NCI-H2196 (cell line): Measurements from ENCODE around the gene PRKACB.
"Not testable (repeated sequence)": the region's sequence is repeated elsewhere in the genome, so short reads cannot be mapped to it uniquely, and the experiment has no call there.

Source experiments
- DNase-seq: peaks from one replicate; lab custom pipeline; 2025; ENCODE audit not compliant: unreplicated experiment; lab: John Stamatoyannopoulos, UW

Gene PRKACB

DNA sequence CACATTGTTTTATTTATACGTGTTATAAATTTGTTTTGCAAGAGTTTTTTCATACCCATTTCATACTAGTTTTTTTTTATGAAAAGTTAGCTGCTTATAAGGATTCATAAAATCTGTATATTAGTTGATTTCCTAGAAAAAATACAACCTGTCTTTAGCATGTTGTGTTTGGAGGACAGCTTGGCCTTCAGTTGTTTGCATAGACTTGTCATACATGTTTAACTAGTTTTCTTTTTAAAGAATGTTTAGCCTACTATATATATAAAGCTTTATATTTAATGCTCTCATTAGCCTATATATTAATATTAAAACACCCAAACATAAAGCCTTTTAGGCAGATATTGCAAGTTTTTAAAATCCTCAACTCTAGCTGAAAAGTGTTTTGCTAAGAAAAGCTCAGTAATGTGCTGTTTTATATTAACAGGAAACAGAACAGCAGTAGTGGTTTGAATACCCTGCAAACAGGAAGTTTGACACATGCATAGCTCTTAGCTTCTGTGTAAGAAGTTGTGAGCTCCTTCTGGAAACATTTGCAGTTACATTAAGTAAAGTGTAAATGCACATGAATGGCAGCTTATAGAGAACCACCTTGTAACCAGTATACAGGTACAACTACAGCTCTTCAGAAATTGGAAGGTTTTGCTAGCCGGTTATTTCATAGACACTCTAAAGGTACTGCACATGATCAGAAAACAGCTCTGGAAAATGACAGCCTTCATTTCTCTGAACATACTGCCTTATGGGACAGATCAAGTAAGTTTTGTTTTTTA is at the start of gene PRKACB:
TSS of gene PRKACB (plus strand) at position 476 of the 770 bp plus-strand sequence. CDS start at position 567, 91 bp downstream.
- DNase-seq, result no peak

DNA sequence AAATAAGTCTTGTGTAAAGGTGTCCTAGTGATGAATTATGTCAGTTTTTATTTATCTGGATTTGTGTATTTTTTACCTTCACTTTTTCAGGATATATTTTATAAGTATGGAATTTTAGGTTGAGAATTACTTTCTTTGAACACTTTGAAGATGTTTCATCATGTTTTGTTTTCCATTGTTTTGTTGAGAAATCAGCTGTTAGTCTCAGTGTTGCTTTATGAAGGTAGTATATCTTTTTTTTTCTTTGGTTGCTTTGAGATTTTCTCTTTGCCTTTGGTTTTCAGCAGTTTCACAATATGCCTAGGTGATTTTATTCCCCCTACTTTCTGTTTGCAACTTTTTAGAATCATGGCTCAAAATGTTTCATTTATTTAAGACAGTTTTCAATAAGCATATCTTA is 48.8 kb upstream of the PRKACB start:
- DNase-seq, result no peak

DNA sequence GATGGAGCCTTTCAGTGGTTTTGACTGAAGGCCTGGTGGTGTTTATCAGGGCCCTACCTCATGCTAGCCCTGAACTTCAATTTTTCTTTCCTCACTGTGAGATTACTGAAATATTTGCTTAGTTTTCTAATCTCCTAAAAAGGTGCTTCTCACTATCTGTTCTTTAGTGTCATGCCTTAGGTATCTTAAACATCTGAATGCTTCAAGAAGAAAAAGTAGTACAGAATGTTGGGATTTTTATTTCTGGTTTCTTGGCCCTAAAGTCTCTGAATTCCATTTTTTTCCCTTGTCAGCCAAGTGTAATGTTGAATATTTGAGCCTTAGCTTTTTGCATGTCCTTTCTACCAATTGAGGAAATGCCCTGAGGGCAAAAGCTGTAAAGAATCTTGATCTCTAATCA is 47.9 kb upstream of the PRKACB start:
- no peak for DNase-seq

DNA sequence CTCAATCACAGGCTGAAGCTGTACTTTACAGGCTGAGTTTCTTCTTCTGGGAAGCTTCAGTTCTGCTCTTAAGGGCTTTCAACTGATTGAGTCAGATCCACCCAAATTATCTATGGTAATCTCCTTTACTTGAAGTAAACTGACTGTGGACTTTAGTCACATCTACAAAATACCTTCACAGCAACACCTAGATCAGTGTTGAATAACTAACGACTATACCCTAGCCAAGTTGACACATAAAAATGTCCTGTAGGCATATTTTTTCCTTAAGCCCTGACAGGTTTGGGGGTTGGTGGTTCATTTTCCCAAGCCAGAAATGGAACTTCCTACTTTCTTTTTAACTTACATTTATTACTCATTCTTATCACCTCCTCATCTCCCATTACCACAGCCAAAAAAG is 42.9 kb upstream of the PRKACB start:
- no peak for DNase-seq

DNA sequence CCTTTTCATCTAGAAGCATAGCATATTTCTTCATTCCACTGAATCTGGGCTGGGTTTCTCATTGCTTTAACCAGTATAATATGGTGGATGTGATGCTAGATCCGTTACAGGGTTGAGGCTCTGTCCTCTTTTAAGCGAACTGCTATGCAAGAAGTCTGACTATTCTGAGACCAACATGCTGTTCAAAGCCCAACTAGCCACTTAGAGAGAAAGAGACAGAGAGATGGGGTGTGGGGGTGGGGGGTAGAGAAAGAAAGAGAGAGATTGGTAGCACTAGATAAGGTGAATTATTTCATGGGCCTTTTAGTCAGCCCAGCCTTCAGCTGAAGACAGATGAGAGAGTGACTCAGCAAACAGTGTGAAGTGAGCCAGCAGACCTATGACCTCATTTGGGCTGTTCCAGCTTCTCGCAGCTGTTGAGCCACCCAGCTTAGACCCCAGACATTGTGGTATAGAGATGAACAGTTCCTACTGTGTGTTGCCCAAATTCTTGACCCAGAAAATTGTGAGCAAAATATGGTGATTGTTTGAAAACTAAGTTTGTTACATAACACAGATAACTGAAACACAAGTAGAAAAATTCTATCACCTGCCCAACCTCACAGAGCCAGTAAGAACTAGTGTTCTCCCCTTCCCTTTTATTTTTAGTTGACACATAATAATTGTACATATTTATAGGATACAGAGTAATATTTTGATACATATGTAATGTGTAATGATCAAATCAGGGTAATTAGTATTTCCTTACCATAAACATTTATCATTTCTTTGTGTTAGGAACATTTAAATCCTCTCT is 40.7 kb upstream of the PRKACB start:
- peak; percentile 54 for DNase-seq

DNA sequence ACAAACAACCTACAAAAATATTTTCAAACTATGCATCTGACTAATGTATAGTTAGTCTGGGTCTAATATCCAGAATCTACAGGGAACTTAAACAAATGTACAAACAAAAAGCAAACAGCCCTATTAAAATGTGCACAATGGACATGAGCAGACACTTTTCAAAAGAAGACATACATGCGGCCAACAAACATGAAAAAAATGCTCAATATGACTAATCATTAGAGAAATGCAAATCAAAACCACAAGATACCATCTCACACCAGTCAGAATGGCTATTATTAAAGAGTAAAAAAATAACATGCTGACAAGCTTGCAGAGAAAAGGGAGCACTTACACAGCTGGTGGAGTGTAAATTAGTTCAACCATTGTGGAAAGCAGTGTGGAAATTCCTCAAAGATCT is 36.5 kb upstream of the PRKACB start:
- DNase-seq, result not testable (repeated sequence)

DNA sequence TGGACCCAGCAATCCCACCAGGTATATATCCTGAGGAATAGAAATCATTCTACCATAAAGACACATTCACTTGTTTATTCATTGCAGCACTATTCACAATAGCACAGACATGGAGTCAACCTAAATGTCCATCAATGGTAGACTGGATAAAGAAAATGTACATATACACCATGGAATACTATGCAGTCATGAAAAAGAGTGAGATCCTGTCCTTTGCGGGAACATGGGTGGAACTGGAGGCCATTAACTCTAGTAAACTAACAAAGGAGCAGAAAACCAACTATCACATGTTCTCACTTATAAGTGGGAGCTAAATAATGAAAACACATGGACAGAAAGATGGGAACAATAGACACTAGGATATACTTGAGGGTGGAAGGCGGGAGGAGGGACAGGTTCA is 36.1 kb upstream of the PRKACB start:
- DNase-seq, result no peak

DNA sequence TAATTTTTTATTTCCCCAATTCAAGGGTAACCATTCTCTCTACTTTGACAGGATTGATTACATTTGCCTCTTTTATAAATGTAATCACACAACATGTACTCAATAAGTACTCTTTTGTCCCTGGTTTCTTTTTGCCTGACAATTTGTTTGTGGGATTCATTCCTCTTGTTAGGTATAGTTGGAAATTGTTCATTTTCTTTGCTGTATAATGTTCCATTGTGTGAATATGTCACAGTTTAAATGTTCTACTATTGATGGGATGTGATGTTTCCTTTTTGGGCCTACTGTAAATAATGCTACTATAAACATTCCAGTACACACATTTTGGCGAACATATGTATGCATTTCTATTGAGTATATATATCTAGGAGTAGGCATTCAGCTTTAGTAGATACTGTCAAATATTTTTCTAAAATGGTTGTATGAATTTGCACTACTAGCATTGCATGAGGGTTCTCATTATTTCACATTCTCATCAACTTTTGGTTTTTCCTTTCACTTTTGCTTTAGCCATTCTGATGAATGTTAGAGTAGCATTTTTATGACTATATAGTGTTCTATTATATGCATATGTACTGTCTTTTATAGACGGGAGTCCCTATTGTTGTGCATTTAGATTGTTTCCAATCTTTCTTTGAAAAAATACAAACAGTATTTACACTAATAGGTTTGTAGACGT is 35.0 kb upstream of the PRKACB start:
- DNase-seq, result no peak

DNA sequence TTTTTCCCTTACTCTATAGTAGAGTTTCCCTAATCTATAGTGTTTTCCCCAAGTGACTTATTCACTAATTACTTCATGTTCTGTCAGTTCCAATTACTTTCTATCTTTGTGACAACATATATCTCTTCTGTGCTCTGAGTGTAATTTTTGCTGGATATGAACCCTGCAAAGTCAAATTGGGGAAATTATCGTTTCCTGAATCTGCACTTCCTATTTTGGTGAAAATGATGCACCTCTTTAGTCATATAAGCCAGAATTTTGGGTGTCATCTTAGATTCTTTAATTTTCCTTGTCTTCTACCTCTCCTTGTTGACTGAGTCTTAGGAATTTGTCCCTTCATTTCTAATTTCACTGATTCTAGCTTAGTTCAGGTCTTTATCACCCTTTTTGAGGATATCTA is 33.4 kb upstream of the PRKACB start:
- DNase-seq, result no peak

DNA sequence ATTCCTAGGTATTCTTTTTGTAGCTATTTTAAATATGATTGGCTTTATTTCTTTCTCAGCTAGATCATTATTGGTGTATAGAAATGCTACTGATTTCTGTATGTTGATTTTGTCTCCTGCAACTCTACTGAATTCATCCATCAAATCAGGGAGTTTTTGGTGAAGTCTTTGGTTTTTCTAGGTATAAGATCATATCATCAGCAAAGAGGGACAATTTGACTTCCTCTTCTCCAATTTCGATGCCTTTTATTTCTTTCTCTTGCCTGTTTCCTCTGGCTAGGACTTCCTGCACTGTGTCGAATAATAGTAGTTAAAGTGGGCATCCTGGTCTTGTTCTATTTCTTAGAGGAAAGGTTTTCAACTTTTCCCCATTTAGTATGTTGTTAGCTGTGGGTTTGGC is 27.5 kb upstream of the PRKACB start:
- DNase-seq, result no peak

DNA sequence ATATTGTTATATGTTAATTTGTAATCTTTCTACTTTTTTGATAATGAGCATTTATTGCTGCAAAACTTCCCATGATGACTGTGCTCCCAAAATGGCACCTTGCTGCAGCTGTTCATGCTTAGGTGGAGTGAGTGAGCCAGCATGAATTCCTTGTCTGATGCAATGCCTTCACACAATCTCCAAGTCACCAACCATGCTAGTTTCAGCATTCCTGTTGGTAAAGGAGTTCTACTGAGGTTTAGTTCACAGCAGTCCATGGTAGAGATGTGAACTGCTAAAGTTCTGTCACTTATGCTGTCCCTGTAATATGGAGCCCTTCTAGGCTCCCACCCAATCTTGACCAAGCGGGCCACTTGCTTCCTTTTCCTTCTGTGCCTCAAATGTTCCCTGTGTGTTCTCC is 26.2 kb upstream of the PRKACB start:
- DNase-seq, result no peak

DNA sequence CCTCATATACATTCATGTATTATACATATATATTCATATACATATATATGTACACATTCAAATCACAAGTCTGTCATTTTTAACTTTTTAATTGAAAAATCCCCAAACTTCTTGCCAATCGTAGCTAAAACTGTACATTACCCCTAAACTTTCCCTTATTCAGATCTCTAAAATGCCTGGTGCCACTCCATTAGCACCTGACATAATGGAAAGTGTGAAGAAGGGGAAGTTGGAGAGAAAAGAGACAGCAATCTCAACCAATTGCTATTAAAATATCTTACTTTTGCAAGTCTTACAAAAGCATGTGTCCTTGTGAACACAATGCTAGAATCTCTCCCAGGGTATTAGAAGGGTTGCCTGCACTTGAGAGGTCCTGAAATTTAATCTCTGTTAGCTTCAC is 22.7 kb upstream of the PRKACB start:
- DNase-seq, result no peak

DNA sequence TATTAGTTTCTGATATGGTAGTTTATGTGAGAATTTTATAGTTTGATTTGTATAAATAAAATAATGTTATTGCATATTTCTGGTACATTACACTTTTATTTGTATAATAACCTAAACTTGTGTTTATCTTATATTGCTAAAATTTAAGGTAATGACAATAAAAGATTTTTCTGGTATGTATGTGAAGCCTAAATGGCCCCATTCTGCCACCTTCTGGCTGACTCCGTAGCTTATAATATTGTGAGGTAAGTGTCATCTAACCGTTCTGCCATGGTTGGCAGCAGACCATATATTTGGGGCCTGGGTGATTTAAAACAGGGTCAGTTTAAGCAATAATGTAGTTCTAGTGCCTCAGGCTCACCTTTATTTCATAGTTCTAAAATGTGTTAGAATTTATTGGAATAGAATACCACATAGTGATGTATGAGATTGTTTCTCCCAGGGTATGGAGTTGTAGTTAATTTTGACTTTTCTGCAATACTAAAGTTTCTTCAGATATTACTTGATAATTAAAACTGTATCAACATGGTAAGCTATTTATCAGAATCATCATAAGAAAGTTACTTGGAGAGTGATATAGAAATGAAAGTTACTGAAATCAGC is 21.2 kb upstream of the PRKACB start:
- DNase-seq, result peak; percentile 66

DNA sequence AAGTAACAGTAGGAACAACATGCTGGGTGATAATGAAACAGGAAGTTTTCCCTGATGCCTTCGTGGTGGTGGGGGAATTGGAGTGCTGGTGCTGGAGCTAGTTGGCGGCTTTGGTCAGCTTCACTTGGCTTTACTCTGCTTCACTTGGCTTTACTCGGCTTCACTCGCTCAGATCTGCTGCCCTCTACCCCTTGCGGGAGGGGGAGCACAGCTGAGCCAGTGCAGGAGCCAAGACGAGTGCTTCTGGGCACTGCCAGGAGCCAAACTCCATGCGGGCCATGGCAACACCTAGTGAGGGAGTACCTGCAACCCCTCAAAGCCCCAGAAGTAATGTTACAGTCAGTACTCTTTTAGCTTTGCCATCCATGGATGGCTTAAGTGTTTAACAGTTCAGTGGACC is 10.6 kb upstream of the PRKACB start:
- DNase-seq, result no peak

DNA sequence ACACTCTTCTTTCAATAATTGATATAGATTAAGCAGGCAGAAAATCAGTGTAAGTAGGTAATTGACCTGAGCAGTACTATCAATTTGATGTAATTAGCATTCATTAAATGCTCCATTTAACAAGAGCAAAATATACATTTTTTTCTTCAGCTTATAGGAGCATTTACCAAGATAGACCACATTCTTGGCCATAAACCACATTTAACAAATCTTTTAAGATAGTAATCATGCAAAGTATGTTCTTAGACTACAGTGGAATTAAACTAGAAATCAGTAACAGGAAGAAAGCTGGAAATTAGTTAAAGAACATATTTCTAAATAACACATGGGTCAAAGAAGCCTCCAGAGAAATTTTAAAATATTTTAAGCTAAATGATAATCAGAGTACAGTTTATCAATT is 8.7 kb upstream of the PRKACB start:
- DNase-seq, result no peak

DNA sequence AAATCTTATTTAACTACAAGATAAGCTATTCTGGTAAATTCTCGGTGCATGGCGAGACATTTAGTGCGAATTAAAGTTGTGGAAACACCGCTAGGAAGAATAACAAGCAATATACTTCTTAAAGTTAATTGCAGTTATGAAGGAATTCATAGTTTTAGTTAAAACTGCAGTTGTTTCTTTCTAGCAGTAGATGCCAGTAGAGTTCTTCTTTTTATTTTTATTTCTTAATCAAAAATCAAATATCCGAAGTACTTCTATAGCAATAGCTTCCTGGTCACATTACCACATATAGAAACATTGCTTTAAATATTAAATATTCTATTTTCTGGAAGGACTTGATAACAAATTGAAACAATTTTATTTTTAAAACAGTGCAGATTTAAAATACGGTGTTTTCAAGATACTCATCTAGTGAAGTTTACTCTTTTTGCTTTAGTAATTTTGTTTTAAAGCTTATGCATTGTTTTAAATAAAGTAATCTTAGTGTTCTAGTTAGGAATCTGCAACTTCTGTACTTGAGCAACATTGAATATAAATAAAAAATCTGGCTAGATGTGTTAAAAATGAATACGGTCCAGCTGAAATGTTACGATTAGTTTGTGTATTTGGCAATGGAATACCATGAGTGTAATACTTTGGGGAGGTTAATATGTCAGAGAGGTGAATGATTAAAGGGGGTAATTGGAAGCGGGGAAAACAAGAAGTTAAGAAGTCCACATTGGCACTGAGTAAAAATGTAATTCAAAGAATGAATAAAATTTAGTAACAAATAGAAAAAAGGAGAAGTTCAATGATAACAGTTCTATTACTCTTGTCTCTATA is 2.7 kb upstream of the PRKACB start:
- DNase-seq, result peak; percentile 27

DNA sequence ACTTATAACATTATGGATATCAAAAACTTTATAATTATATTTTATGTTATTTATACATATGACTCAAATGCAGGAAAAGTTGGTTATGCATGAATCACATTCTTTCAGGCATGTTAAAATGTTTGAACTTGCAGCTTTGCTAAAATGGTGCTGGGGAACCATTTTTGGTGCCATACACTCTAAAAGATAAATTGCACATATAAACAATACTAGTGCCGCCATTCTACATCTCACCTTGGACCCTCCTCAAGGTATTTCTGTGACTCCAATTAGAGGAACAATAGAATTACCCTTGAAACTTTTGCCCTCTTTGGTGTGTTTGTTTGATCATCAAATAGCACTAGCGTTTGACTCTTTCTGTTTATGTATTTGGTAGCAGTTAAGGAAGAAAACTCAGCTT is 997 bp downstream of the PRKACB start:
- no peak for DNase-seq

DNA sequence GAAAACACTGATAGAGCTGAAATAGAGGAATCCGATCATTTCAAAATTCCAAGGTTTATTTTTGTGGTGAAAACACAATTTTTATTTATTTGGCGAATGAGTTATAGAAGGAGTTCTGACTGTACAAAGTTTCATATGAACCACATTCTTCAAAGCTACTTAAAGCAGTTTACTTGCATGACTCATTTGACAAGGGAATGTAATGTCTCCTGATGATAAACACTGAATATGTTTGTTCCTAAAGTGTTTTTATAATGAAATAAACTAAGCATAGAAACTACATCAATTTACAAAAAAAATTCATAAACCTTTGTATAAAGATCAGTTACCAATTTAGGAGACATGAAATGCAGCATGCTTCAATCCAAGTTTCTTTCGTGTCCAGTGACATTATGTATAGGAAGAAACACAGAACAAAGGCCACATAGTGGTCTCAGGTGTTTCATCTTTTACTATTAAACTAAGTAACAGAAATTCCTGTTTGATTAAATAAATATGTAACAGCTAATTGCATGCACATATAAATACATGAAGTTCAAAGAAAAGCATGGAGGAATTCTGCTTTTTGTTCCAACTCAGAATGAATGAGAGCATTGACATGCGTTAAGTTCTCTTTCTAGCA is 2.5 kb downstream of the PRKACB start:
- no peak for DNase-seq

DNA sequence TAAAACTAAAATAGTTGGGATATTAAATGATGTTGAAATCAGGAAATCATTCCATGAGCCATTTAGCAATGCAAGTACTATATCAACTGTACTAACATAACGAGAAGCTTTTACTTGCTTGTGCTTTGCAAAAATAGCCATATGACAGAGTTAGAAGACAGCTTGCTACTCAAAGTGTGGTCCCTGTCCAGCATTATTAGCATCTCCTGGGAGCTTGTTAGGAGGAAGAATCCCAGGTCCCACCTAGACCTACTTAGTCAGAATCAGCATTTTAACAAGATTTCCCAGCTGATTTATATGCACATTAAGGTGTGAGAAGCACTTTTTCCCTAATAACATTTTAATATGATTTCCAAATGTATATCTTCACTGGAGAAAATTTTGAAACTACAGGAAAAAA is 4.7 kb downstream of the PRKACB start:
- DNase-seq, result no peak

DNA sequence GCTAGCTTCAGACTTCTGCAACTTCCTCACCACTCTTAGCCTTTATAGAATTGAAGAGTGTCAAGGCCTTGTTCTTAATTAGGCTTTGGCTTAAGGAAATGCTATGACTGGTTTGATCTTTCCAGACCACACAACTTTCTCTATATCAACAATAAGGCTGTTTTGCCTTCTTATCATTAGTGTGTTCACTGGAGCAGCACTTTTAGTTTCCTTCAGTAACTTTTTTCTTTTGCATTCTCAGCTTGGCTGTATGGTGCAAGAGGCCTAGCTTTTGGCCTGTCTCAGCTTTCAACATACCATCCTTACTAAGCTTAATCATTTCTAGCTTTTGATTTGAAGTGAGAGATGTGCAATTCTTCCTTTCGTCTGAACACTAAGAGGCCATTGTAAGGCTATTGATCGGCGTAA is 8.6 kb downstream of the PRKACB start:
- DNase-seq, result no peak
